GM23338 (cell line): Measurements from ENCODE around the gene ELFN1.

Experiments
- CREB1 ChIP-seq: fragments of 250-450 bp; sonication (Bioruptor Pico); IDR thresholded peaks from 2 replicates; pipeline ENCODE4 v1.5.0; 2020; ENCODE audit warnings: low read depth, mild to moderate bottlenecking, moderate library complexity
- CTCF ChIP-seq, 2 experiments: fragments of 200-600 bp in 1 of 2; sonication (generic) in 1 of 2; conservative IDR thresholded peaks; 2 replicates each; pipeline versions ENCODE4 v1.5.1 to v1.6.1; 2016 to 2017; ENCODE audit warnings: antibody characterized with exemption in 2 of 2, low read depth in 2 of 2, mild to moderate bottlenecking in 2 of 2, moderate library complexity in 1 of 2
- ETS1 ChIP-seq: IDR thresholded peaks from 2 replicates; pipeline ENCODE4 v1.6.1; 2016; ENCODE audit warnings: antibody characterized with exemption
- EZH2 ChIP-seq: fragments of 200-600 bp; sonication (generic); IDR thresholded peaks from one replicate; pipeline ENCODE4 v1.8.0; 2017; ENCODE audit warnings: antibody characterized with exemption, mild to moderate bottlenecking, low read depth; ENCODE audit not compliant: unreplicated experiment
- EZH2phosphoT487 ChIP-seq: fragments of 200-600 bp; sonication (generic); IDR thresholded peaks from one replicate; pipeline ENCODE4 v1.8.1; 2018; ENCODE audit warnings: antibody characterized with exemption; ENCODE audit not compliant: unreplicated experiment
- JUNB ChIP-seq: IDR thresholded peaks from one replicate; pipeline ENCODE4 v1.6.1; 2016; ENCODE audit warnings: antibody characterized with exemption; ENCODE audit not compliant: unreplicated experiment
- NANOG ChIP-seq: IDR thresholded peaks from 2 replicates; pipeline ENCODE4 v1.6.1; 2016; ENCODE audit warnings: antibody characterized with exemption, borderline replicate concordance
- POLR2AphosphoS5 ChIP-seq: IDR thresholded peaks from 2 replicates; pipeline ENCODE4 v1.6.1; 2016; ENCODE audit warnings: antibody characterized with exemption, low read depth
- REST ChIP-seq: IDR thresholded peaks from one replicate; pipeline ENCODE4 v1.6.1; 2018; ENCODE audit warnings: antibody characterized with exemption; ENCODE audit not compliant: unreplicated experiment
- STAT1 ChIP-seq: IDR thresholded peaks from one replicate; pipeline ENCODE4 v1.6.1; 2016; ENCODE audit warnings: antibody characterized with exemption; ENCODE audit not compliant: unreplicated experiment
- ZNF114 ChIP-seq: fragments of 250-450 bp; sonication (Bioruptor Pico); IDR thresholded peaks from 2 replicates; pipeline ENCODE4 v1.5.0; 2020; ENCODE audit warnings: mild to moderate bottlenecking, moderate library complexity

- TF ChIP-seq CTCF (conservative IDR thresholded peaks at IDR 0.05; ENCODE audit: low read depth in 2 of 2) (no peak), NANOG (no peak), POLR2AphosphoS5 (no peak), EZH2 (peak; percentile 1), JUNB (no peak), STAT1 (no peak), EZH2phosphoT487 (peak; percentile 74), CREB1 (no peak), REST (no peak), ZNF114 (CRISPR knock-in tag) (no peak), ETS1 (no peak)
These were observed 3.1 kb upstream of the ELFN1 start for GRCh38 chr7:1666823-1667565.
